H1 (cell line): ENCODE measurements around the gene ZNF614. TPM values are rescaled to one million over a fixed set of nuclear protein-coding genes. Genes with fewer than 3 reads are reported as not detected.

ENCODE experiments used
- ASH2L ChIP-seq: fragments of 200-600, 300-600 bp; sonication (generic); IDR thresholded peaks from one replicate; pipeline ENCODE4 v1.7.1; 2017; ENCODE audit warnings: low read length
- ATF2 ChIP-seq: IDR thresholded peaks from 2 replicates; pipeline ENCODE4 v1.6.1; 2012; ENCODE audit warnings: low read length, inconsistent platforms
- BCL11A ChIP-seq, 2 experiments: IDR thresholded peaks; one replicate each; pipeline ENCODE4 v1.6.1; 2011; ENCODE audit warnings: low read depth in 2 of 2, low read length in 2 of 2, mild to moderate bottlenecking in 2 of 2
- EP300 ChIP-seq, 2 experiments: IDR thresholded peaks; 1 replicate in 1 of 2; 2 replicates in 1 of 2; pipeline ENCODE4 v1.6.1; 2011 to 2012; ENCODE audit warnings: low read depth in 2 of 2, low read length in 2 of 2, mild to moderate bottlenecking in 2 of 2, borderline replicate concordance in 1 of 2, inconsistent platforms in 1 of 2, moderate library complexity in 1 of 2
- JUND ChIP-seq: IDR thresholded peaks from 2 replicates; pipeline ENCODE4 v1.6.1; 2011; ENCODE audit warnings: mild to moderate bottlenecking, improper control_type of control experiment, low read length
- NRF1 ChIP-seq: IDR thresholded peaks from 2 replicates; pipeline ENCODE4 v1.6.1; 2011; ENCODE audit warnings: mild to moderate bottlenecking, low read depth, low read length, improper control_type of control experiment
- POLR2A ChIP-seq, 2 experiments: IDR thresholded peaks; 1 replicate in 1 of 2; 2 replicates in 1 of 2; pipeline ENCODE4 v1.6.1; 2011; ENCODE audit warnings: low read depth in 2 of 2, low read length in 2 of 2, mild to moderate bottlenecking in 2 of 2; ENCODE audit errors: control extremely low read depth in 1 of 2
- SAP30 ChIP-seq: fragments of 300-600 bp; sonication (generic); IDR thresholded peaks from 2 replicates; pipeline ENCODE4 v1.7.1; 2012; ENCODE audit warnings: low read length, moderate library complexity, mild to moderate bottlenecking, inconsistent platforms; ENCODE audit not compliant: insufficient read depth, insufficient replicate concordance
- SP4 ChIP-seq: IDR thresholded peaks from 2 replicates; pipeline ENCODE4 v1.6.1; 2012; ENCODE audit warnings: low read length, inconsistent platforms
- TAF7 ChIP-seq: optimal IDR thresholded peaks from 2 replicates; pipeline ENCODE3; 2011; ENCODE audit warnings: low read depth, mild to moderate bottlenecking, inconsistent platforms, low read length, moderate library complexity, borderline replicate concordance
- TBP ChIP-seq: IDR thresholded peaks from 2 replicates; pipeline ENCODE4 v1.6.1; 2011; ENCODE audit warnings: low read depth, low read length, improper control_type of control experiment
- polyA plus RNA-seq, 7 experiments: library from polyadenylated mRNA; depleted of rRNA in 3 of 7; stranded (reverse) in 5 of 7; unstranded in 2 of 7; fragments of >200 nt in 5 of 7; fragments of 200-250 nt in 2 of 7; gene quantifications; 1 replicate in 5 of 7; 2 replicates in 1 of 7; 4 replicates in 1 of 7; pipeline versions ENCODE4 v1.2.1 to v1.2.3, GENCODE V29; 2011 to 2013; ENCODE audit warnings: missing spikeins in 2 of 7, mixed read lengths in 2 of 7
- total RNA-seq: library from RNA; stranded (reverse); fragmentation: NEBNext Ultra II Directional; extraction: Animal tissue kit (Norgen Biotek cat#: 25700); gene quantifications from 2 replicates; pipeline ENCODE4 v1.2.1, GENCODE V29; 2021

ZNF614 gene
- total and polyA plus RNA-seq, 2 of the 8 experiments (the other 6 are each of a cell fraction or from before 2014, with no cell fraction given) = 4.7 to 18.7 TPM

- TF ChIP-seq BCL11A (IDR thresholded peaks at IDR 0.05; ENCODE audit: low read depth in 2 of 2, low read length in 2 of 2) (no peak), JUND (no peak), ASH2L (peak; percentile 96), POLR2A (IDR thresholded peaks at IDR 0.05; ENCODE audit: control extremely low read depth in 1 of 2, low read depth in 2 of 2, low read length in 2 of 2) (peak in 1 of 2 experiments; percentile 96; a peak in 2 of 3 replicates), TBP (peak; percentile 74), EP300 (IDR thresholded peaks at IDR 0.05; ENCODE audit: borderline replicate concordance in 1 of 2, low read depth in 2 of 2, low read length in 2 of 2) (no peak), NRF1 (no peak), TAF7 (peak; percentile 66), ATF2 (no peak), SP4 (peak; percentile 64; the same call in 1 of the 2 replicates), SAP30 (peak; percentile 50)
- TF ChIP-seq, all 59 proteins: peak for 27
These were observed at the start of gene ZNF614 (continued) for GRCh38 chr19:52028027-52028779.
